ENCODE data around the gene PPIH. TPM values are rescaled to one million over a fixed set of nuclear protein-coding genes. Genes with fewer than 3 reads are reported as not detected.

Gene PPIH
- 20.9 and 28.3 TPM in 2 replicates for total RNA-seq (ENCODE audit: low replicate concordance)

DNA sequence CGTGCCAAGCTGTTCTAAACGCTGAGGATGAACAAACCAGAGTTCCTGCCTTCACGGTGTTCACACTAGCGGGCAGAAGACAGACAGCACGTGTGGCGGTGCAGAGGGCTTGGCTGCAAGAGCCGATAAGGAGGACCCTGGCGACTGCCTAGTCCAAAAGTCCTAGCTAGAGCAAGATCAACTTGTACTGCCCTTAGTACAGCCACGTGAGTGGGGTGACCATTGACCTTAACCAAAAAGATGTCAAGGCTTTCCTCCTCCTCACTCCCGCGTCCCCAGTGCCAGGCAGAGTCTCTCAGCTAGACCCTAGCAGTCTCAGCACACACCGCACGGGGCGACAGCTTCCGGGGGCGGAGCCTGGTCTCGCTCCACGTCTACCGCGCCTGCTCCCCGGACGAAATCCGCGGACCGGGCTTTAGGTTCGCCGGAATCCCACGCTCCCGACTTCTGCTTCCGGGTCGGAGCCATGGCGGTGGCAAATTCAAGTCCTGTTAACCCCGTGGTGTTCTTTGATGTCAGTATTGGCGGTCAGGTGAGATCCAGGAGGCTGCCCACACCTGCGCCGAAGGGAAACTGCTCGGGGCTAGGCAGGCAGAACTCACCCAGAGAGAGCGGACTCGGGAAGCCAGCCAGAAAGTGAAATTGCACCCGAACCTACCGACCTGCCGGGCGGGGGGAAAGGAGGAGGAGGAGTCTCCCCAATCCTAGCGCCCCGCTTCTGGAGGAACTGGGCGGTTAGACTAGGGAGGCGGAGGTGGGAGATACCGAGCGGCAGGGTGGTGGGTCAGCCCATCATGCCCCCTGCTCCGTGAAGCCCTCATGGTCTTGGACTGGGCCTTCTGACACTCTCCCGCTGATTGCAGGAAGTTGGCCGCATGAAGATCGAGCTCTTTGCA lies at the start of gene PPIH:
TSS of gene PPIH (plus strand) at position 443 of the 896 bp plus-strand sequence. CDS start at position 467, 24 bp downstream.

GRCh38 chr1:42681741-42682483 lies 23.7 kb downstream of the PPIH start, which contains the start of gene YBX1:
Gene YBX1, plus strand, starts transcription at chr1:42682418. Its CDS starts 148 bp downstream, at chr1:42682566.

Other genes starting within 250 kb of the PPIH start
- 0.15 and 0.59 TPM in 2 replicates for gene ZMYND12, start 202.4 kb upstream of the PPIH start, total RNA-seq (ENCODE audit: low replicate concordance)
- gene PPCS, start 201.9 kb upstream of the PPIH start, total RNA-seq (ENCODE audit: low replicate concordance) = 10.6 and 22.7 TPM in 2 replicates
- 0.38 and 1.8 TPM in 2 replicates for gene CCDC30, start 195.1 kb upstream of the PPIH start, total RNA-seq (ENCODE audit: low replicate concordance)
- 851 and 971 TPM in 2 replicates for gene YBX1, start 24.0 kb downstream of the PPIH start, total RNA-seq (ENCODE audit: low replicate concordance)
- gene CLDN19, start 81.8 kb downstream of the PPIH start, total RNA-seq (ENCODE audit: low replicate concordance) = not detected in 2 replicates
- gene P3H1, start 108.6 kb downstream of the PPIH start, total RNA-seq (ENCODE audit: low replicate concordance) = 77.6 and 205 TPM in 2 replicates
- gene C1orf50, start 108.8 kb downstream of the PPIH start, total RNA-seq (ENCODE audit: low replicate concordance) = 0.82 and 3.2 TPM in 2 replicates
- gene TMEM269, start 126.6 kb downstream of the PPIH start, total RNA-seq (ENCODE audit: low replicate concordance) = 0.12 TPM in 1 of 2 replicates, not detected in the other
- 8.3 and 10.4 TPM in 2 replicates for gene ERMAP, start 158.7 kb downstream of the PPIH start, total RNA-seq (ENCODE audit: low replicate concordance)
- gene SVBP, start 159.0 kb downstream of the PPIH start, total RNA-seq (ENCODE audit: low replicate concordance) = 5.0 and 18.3 TPM in 2 replicates
- 8.8 and 11.6 TPM in 2 replicates for gene ZNF691, start 188.2 kb downstream of the PPIH start, total RNA-seq (ENCODE audit: low replicate concordance)